HTERT RPE-1 (cell line): ENCODE data around the gene UROS.

Experiments
- in situ Hi-C: fragments of 300-500 bp; cut with MboI; formaldehyde crosslinking; loops from 4 replicates; pipeline ENCODE4 v1.14.3; 2020; ENCODE audit warnings: low sequenced_read_pairs

The UROS gene

GRCh38 chr10:125838802-125839575 lies 15.9 kb upstream of the UROS start:
- in situ Hi-C loops: no loop called here

GRCh38 chr10:125836746-125837145 lies 13.7 kb upstream of the UROS start:
- in situ Hi-C loops: no loop called here

GRCh38 chr10:125828311-125828710 lies 5.3 kb upstream of the UROS start:
- in situ Hi-C loops: no loop called here

- in situ Hi-C loops: no loop called here
Observed at GRCh38 chr10:125827133-125827532, 4.1 kb upstream of the UROS start.

GRCh38 chr10:125824736-125825135 lies 1.7 kb upstream of the UROS start:
- in situ Hi-C loops: no loop called here

GRCh38 chr10:125823663-125824251 lies 699 bp upstream of the UROS start:
- in situ Hi-C loops: no loop called here

GRCh38 chr10:125820701-125821100 lies 2.4 kb downstream of the UROS start:
- in situ Hi-C loops: no loop called here

- in situ Hi-C loops: no loop called here
Observed at GRCh38 chr10:125817337-125817946, 5.6 kb downstream of the UROS start.

GRCh38 chr10:125816548-125816947 lies 6.5 kb downstream of the UROS start:
- in situ Hi-C loops: no loop called here

GRCh38 chr10:125815764-125816163 lies 7.3 kb downstream of the UROS start:
- in situ Hi-C loops: no loop called here

- in situ Hi-C loops: no loop called here
Observed at GRCh38 chr10:125812128-125812750, 10.8 kb downstream of the UROS start.

- in situ Hi-C loops: no loop called here
Observed at GRCh38 chr10:125811251-125811650, 11.8 kb downstream of the UROS start.

- in situ Hi-C loops: no loop called here
Observed at GRCh38 chr10:125808047-125808446, 15.0 kb downstream of the UROS start.

GRCh38 chr10:125802739-125803138 lies 20.3 kb downstream of the UROS start:
- in situ Hi-C loops: no loop called here

- in situ Hi-C loops: no loop called here
Observed at GRCh38 chr10:125802131-125802530, 20.9 kb downstream of the UROS start.

- in situ Hi-C loops: no loop called here
Observed at GRCh38 chr10:125801574-125801973, 21.5 kb downstream of the UROS start.

GRCh38 chr10:125799451-125800182 lies 23.4 kb downstream of the UROS start:
- in situ Hi-C loops: no loop called here

- in situ Hi-C loops: no loop called here
Observed at GRCh38 chr10:125797994-125798662, 24.9 kb downstream of the UROS start.

- in situ Hi-C loops: no loop called here
Observed at GRCh38 chr10:125797424-125797823, 25.6 kb downstream of the UROS start.

GRCh38 chr10:125795637-125796190 lies 27.3 kb downstream of the UROS start:
- in situ Hi-C loops: no loop called here
